ENCODE results near the gene POLR1H. TPM values are rescaled to one million over a fixed set of nuclear protein-coding genes. Genes with fewer than 3 reads are reported as not detected.

Gene POLR1H
- total RNA-seq, 1 donor from 2014 or later, result 31.2 TPM

- H3K4me3 ChIP-seq, result peak overlapping the region; percentile 51 to 65
- no peak for TF ChIP-seq CTCF (IDR thresholded peaks at IDR 0.05)
- no peak for TF ChIP-seq POLR2AphosphoS5 (IDR thresholded peaks at IDR 0.05; ENCODE audit: insufficient read depth in 1 of 2, low read depth in 1 of 2)
- TF ChIP-seq POLR2A (IDR thresholded peaks at IDR 0.05), result no peak
- H3K27me3 ChIP-seq, result no peaks in the 10 kb centered on the region
These were observed 12.6 kb downstream of the POLR1H start for GRCh38 chr6:30073489-30074235.

GRCh38 chr6:30074331-30075093, 13.4 kb downstream of the POLR1H start:
- DNase-seq (ENCODE audit: extremely low spot score in 2 of 2), result no peak
- TF ChIP-seq POLR2AphosphoS5 (IDR thresholded peaks at IDR 0.05; ENCODE audit: insufficient read depth in 1 of 2, low read depth in 1 of 2), result peak in 1 of 2 donors; percentile 48
- no peak for TF ChIP-seq POLR2A (IDR thresholded peaks at IDR 0.05)
- Histone ChIP-seq H3K36me3 (no peaks in the 10 kb centered on the region), H3K27ac (peak overlapping the region; percentile 79), H3K9me3 (no peaks in the 10 kb centered on the region), H3K4me3 (peak overlapping the region; percentile 51 to 65), H3K4me1 (peaks cover 47% of the 10 kb centered on the region), H3K27me3 (no peaks in the 10 kb centered on the region)
- intact Hi-C loops (cut with DNase I), result no loop called here

More at GRCh38 chr6:30073489-30074235, 12.6 kb downstream of the POLR1H start:
- H3K36me3 ChIP-seq, result peaks cover 0 to 8% of the 10 kb centered on the region in 2 donors
- intact Hi-C loops (cut with DNase I), result no loop called here
- no peak for DNase-seq (ENCODE audit: extremely low spot score in 2 of 2)
- H3K27ac ChIP-seq, result peak overlapping the region; percentile 79
- peaks cover 47% of the 10 kb centered on the region for H3K4me1 ChIP-seq
- no peaks in the 10 kb centered on the region for H3K9me3 ChIP-seq

- intact Hi-C loops (cut with DNase I), result no loop called here
- H3K27me3 ChIP-seq, result no peaks in the 10 kb centered on the region
- peak within 1 kb of the TSS; percentile 79 for H3K27ac ChIP-seq
- peak within 1 kb of the TSS; percentile 51 to 65 for H3K4me3 ChIP-seq
- H3K4me1 ChIP-seq, result peaks cover 47% of the 10 kb centered on the region
- DNase-seq (ENCODE audit: extremely low spot score in 2 of 2), result no peak
- no peak for TF ChIP-seq CTCF (IDR thresholded peaks at IDR 0.05)
- TF ChIP-seq POLR2AphosphoS5 (IDR thresholded peaks at IDR 0.05; ENCODE audit: insufficient read depth in 1 of 2, low read depth in 1 of 2), result peak in 1 of 2 donors; percentile 71
- TF ChIP-seq POLR2A (IDR thresholded peaks at IDR 0.05), result peak in 1 of 2 donors; percentile 41
- no peaks in the 10 kb centered on the region for H3K36me3 ChIP-seq
- no peaks in the 10 kb centered on the region for H3K9me3 ChIP-seq
These were observed 14.2 kb downstream of the POLR1H start, which contains the start of gene RNF39 for GRCh38 chr6:30075094-30075789. Gene RNF39, minus strand, starts transcription at chr6:30075769. Its CDS starts 184 bp downstream, at chr6:30075585.

- H3K9me3 ChIP-seq, result no peaks in the 10 kb centered on the region
- peak overlapping the region; percentile 79 for H3K27ac ChIP-seq
- DNase-seq (ENCODE audit: extremely low spot score in 2 of 2), result no peak
- no peaks in the 10 kb centered on the region for H3K27me3 ChIP-seq
- peaks cover 41% of the 10 kb centered on the region for H3K4me1 ChIP-seq
- TF ChIP-seq CTCF (IDR thresholded peaks at IDR 0.05) (peak in 1 of 3 experiments; percentile 15), POLR2A (IDR thresholded peaks at IDR 0.05) (no peak), POLR2AphosphoS5 (IDR thresholded peaks at IDR 0.05; ENCODE audit: insufficient read depth in 1 of 2, low read depth in 1 of 2) (peak; percentile 26 to 49)
- H3K4me3 ChIP-seq, result peak overlapping the region; percentile 51 to 65
- intact Hi-C loops (cut with DNase I), result no loop called here
- H3K36me3 ChIP-seq, result no peaks in the 10 kb centered on the region
These were observed 15.0 kb downstream of the POLR1H start for GRCh38 chr6:30075790-30076732.

Measured in vagina (tissue), 2 donors.